NCI-H1092 (cell line): ENCODE measurements around the gene TLX1.

ENCODE experiments used
- DNase-seq: peaks from one replicate; lab custom pipeline; 2025; lab: John Stamatoyannopoulos, UW

TLX1 gene

DNA sequence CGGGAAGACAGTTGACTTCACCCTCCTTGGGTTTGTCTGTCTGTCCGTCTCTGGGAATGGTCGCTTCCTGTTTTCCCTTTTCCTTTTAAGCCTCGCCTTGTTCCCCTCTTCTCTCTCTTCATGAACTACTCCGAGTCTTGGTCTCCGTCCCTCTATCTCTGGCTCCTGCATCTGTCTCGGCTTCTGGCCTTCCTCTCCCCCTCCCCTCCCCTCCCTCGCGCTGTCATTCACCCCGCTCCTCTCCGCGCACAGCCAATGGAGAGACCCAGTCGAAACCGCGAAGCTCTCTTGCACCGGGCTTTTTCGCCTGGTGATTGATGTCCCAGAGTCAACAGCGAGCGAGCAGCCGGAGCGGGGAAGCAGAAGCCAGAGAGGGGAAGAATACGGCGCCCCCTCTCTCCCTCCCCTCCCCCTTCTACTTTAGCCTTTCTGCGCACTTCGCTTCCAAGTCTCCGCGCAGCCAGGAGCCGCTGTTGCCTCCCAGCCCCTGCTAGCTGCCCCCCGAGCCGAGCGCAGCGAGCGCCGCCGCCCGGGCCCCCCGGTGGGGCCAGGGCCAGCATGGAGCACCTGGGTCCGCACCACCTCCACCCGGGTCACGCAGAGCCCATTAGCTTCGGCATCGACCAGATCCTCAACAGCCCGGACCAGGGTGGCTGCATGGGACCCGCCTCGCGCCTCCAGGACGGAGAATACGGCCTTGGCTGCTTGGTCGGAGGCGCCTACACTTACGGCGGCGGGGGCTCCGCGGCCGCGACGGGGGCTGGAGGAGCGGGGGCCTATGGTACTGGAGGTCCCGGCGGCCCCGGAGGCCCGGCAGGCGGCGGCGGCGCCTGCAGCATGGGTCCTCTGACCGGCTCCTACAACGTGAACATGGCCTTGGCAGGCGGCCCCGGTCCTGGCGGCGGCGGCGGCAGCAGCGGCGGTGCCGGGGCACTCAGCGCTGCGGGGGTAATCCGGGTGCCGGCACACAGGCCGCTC is at the start of gene TLX1:
TSS of gene TLX1 (plus strand) at position 317 of the 978 bp plus-strand sequence. CDS start at position 559, 242 bp downstream.
- peak; percentile 39 for DNase-seq

DNA sequence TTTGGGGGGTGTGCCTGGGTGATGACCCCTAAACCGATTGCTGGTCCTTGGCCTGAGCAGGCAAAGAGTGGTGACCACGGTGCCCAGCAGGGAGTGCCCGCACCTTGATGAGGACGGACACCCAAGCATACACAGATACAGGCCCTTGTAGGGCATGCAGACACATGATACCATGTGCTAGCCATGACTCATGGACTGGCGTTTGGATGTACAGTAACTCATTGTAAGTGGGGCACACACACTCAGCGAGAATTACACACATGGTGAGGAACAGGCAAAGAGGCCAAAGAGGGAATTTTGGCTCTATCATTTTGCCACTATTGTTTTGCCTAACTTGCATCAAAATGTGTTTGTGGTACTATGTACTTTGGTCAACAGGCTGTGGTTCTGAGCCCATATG is 45.3 kb upstream of the TLX1 start:
- no peak for DNase-seq

DNA sequence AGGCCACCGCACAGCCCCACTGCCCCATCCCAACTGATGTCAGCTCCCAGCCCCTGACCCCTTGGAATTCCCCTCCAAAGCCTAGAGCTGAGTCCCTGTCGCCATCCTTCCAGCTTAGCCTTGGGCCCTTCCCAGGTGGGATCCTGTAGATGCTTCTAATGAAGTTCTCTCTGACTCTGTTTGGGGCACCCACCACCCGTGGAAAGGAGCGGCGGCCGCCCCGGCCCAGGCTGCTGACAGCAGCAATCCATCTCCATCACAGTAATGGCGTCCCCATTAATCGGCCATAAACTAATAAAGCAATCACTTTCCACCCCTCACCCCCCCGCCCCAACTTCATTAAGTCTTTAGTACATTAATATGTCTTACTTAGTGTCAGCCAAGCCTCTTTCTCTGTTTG is 43.7 kb upstream of the TLX1 start:
- DNase-seq: no peak

- no peak for DNase-seq
Measured at GRCh38 chr10:101087965-101088364, 43.1 kb upstream of the TLX1 start.

GRCh38 chr10:101089520-101090299 is 41.4 kb upstream of the TLX1 start:
- no peak for DNase-seq

- DNase-seq: no peak
Measured at GRCh38 chr10:101090597-101090996, 40.5 kb upstream of the TLX1 start.

- peak; percentile 28 for DNase-seq
Measured at GRCh38 chr10:101091546-101092290, 39.4 kb upstream of the TLX1 start.

GRCh38 chr10:101092881-101093354 is 38.2 kb upstream of the TLX1 start:
- no peak for DNase-seq

- no peak for DNase-seq
Measured at GRCh38 chr10:101094121-101094879, 36.8 kb upstream of the TLX1 start.

DNA sequence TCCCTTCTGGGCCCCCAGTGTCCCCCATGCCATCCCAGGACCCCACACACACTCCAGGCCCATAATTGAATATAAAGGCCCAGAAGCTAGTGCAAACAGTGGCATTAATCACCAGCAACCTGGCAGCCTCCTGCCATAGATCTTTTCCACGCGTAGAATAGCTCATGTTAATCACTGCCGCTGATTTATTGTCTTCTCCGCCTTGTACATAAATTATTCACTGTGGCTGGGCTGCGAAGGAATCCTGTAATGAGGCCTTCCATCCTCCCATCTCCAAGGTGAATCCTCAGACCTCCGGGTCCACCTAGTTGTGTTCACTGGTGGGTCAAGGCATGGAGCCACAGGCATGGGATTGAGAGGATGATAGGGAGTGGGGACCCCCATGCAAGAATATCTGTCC is 36.1 kb upstream of the TLX1 start:
- no peak for DNase-seq

- DNase-seq: peak; percentile 31
Measured at GRCh38 chr10:101095550-101096213, 35.4 kb upstream of the TLX1 start.

DNA sequence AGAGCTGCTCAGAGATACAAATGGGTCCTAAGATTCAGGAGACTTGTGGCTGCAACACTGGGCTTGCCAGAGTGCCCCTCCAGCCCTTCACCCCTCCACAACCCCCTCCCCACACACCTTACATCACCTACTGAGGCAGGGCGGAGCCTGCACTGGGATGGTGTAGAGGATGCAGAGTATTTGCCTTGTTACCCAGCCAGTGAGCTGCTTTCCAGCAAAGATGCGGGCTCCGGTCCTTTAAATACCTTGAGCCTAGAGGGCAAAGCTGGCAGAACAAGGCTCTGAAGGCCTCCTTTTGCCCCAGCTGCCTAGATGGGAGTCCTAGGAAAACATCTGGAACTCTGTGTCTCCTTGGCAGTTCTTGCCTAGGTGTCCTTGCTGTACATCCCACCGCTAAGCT is 34.7 kb upstream of the TLX1 start:
- no peak for DNase-seq

DNA sequence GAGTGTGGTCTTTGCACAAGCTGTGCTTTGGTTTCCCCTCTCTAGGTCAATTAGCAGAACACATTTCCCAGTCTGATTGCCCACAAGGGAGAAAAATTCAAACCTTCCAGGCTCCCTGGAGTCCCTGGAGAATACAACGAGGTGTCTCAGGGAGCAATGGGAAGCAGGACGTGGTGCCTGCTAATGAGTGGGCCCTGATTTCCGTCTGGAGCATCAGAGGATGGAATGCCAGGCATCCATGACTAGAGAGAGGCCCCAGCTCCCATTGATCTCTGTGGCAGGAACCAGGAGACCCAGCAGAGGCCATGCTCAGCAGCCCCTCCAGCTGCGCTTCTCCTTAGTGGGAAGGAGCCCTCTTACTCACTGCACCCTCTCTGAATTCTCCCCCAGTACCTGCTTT is 33.2 kb upstream of the TLX1 start:
- DNase-seq: no peak

DNA sequence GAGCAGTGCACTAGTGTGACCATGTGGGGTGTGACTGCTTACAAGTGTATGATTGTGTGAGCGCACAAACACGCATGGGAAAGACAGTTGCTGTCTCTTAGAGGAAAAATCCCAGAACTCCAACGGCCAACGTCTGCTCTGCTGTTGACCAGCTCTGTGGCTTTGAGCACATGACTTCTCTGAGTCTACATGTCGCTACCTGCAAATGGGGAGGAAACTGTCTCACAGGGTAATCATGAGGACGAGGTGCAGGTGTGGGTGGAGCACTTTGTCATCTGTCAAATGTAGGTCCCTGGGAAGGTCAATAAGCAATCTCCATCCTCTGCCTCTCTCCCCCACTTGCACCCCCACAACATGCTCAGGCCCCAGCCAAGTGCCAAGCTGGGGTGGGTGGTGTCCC is 31.2 kb upstream of the TLX1 start:
- DNase-seq: no peak

DNA sequence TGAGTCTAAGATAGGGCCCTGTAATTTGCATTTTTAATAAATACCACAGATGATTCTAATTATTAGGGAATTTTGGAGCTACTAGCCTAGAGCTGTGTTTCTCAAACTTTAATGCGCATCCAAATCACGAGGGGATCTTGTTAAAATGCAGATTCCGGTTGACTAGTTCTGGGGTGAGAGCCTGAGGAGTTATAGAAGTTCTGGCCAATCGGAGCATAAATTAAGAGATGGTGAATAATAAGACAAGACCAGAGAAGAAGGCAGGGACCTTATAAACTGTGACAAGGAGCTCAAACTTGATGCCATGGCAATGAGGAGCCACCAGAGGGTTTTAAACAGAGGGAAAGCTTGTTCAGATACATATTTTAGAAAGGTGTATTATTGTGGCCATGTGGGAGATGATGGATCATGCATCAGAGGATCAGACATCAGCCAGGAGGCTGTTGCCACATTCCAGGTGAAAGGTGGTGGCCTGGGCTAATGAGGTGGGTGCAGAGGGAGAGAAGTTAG is 29.7 kb upstream of the TLX1 start:
- no peak for DNase-seq

- DNase-seq: no peak
Measured at GRCh38 chr10:101103430-101103829, 27.7 kb upstream of the TLX1 start.

GRCh38 chr10:101106351-101106750 is 24.7 kb upstream of the TLX1 start:
- DNase-seq: no peak

GRCh38 chr10:101107771-101108170 is 23.3 kb upstream of the TLX1 start:
- no peak for DNase-seq

- no peak for DNase-seq
Measured at GRCh38 chr10:101110856-101111523, 20.1 kb upstream of the TLX1 start.

DNA sequence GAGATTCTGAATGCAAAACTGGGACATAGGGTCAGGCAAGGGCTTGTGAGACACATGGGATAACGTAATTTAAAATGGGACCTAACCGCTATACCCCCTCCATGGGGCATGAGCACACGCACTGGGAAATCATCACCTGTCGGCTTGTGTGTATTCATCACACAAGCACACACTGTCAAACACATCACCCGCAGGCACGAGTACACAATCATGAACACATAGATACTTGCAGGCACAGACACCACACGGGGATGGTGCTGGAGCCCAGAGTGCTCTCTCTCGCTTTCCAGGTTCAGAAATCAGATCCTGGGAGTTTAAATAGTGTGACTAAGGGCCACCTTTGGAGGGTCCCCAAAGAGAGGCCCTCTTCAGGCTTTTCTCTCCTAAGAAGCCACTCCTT is 19.6 kb upstream of the TLX1 start:
- DNase-seq: no peak
